ENCODE results near the gene DAAM1.

Gene DAAM1

DNA sequence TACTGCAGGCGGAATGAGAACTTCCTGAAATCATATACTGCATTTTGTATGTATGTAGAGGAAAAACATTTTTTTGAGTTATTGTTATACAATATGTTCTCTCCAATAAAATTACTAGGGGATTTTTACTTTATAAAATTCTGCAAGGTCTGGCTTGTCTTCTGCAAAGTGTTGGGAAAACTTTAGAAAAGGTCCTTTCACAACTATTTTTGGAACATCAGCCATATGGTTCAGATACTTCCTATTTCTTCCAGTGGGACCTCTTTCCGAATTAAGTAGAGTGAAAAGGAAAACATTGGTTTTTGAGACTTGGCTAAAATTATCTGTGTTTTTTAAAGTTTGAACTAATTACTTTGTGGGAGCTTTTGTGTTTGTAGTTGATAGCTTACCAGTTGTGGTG, 52.7 kb downstream of the DAAM1 start:
- H3K27me3 ChIP-seq, result no peaks in the 10 kb centered on the region
- peaks cover 0 to 47% (median 10%) of the 10 kb centered on the region in 4 donors for H3K4me1 ChIP-seq
- H3K9me3 ChIP-seq, result no peaks in the 10 kb centered on the region
- no peak for DNase-seq
- H3K27ac ChIP-seq, result no peak overlapping the region
- H3K36me3 ChIP-seq, result no peaks in the 10 kb centered on the region
- no peak overlapping the region for H3K4me3 ChIP-seq
- intact Hi-C loops (cut with DNase I; ENCODE audit: low total_unique reads), result no loop called here
- TF ChIP-seq, protein P1, sequence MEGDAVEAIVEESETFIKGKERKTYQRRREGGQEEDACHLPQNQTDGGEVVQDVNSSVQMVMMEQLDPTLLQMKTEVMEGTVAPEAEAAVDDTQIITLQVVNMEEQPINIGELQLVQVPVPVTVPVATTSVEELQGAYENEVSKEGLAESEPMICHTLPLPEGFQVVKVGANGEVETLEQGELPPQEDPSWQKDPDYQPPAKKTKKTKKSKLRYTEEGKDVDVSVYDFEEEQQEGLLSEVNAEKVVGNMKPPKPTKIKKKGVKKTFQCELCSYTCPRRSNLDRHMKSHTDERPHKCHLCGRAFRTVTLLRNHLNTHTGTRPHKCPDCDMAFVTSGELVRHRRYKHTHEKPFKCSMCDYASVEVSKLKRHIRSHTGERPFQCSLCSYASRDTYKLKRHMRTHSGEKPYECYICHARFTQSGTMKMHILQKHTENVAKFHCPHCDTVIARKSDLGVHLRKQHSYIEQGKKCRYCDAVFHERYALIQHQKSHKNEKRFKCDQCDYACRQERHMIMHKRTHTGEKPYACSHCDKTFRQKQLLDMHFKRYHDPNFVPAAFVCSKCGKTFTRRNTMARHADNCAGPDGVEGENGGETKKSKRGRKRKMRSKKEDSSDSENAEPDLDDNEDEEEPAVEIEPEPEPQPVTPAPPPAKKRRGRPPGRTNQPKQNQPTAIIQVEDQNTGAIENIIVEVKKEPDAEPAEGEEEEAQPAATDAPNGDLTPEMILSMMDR (IDR thresholded peaks at IDR 0.05), result no peak

DNA sequence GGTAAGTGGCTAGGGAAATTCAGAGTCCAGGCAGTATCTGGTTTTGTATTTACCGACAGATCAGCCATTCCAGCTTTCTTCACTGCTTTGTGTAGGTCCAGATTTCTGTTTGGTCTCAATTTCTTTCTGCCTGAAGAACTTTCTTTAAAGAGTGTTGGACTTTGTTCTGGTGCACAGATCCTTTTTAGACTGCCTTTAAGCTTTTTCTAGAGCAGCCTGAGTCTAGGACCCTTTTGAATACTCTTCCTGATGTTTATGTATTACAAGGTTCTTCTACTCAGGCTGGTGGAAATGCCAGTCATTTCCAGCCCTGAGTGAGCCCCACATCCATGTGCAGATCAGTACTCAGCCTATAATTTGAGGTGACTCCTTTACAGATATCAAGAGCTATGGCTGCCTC, 54.7 kb downstream of the DAAM1 start:
- Histone ChIP-seq H3K36me3 (no peaks in the 10 kb centered on the region), H3K9me3 (no peaks in the 10 kb centered on the region), H3K27me3 (no peaks in the 10 kb centered on the region), H3K4me1 (peaks cover 0 to 38% (median 9%) of the 10 kb centered on the region in 4 donors), H3K27ac (no peak overlapping the region), H3K4me3 (no peak overlapping the region)
- intact Hi-C loops (cut with DNase I; ENCODE audit: low total_unique reads), result no loop called here
- TF ChIP-seq, protein P1 (IDR thresholded peaks at IDR 0.05), result no peak
- no peak for DNase-seq

DNA sequence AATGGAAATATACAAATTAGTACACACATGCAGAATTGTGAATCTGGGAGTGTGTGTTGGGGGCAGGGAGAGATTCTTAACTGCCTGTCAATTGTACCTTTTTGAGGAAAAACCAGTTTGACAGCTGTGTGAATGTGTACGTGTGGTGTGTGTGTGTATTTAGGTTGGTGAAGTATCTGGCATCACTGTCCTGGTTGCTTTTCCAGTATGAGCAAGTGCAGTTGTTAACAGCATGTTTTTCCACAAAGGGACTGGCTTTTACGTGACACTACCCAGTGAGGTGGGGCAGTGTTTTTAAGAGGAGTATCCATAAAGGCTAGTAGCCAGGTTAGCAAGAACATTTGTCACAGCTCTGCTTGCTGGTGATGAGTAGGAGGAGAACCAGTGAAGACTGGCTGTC, 56.1 kb downstream of the DAAM1 start:
- Histone ChIP-seq H3K9me3 (no peaks in the 10 kb centered on the region), H3K36me3 (no peaks in the 10 kb centered on the region), H3K27me3 (no peaks in the 10 kb centered on the region), H3K4me1 (peaks cover 0 to 45% (median 12%) of the 10 kb centered on the region in 4 donors), H3K4me3 (no peak overlapping the region), H3K27ac (no peak overlapping the region)
- no peak for DNase-seq
- intact Hi-C loops (cut with DNase I; ENCODE audit: low total_unique reads), result no loop called here
- TF ChIP-seq, protein P1 (IDR thresholded peaks at IDR 0.05), result no peak

DNA sequence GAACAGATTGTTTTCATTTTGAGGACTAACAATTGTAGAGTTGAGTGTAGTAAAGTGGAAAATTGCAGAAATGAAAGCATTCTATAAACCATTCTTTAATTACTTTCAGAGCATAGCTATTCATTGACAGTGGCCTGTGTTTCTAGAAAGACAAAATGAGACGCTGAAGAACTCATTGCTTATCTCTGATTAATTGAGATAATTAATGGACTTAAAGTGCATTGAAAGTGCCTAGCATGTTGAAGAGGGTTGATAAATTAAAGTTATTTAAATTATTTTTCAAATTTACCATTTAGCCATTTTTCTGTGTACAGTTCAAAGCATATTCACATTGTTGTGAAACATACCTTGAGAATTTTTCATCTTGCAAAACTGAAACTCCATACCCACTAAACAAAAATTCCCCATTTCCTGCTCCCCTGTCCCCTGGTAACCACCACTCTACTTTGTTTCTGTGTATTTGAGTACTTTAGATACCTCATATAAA, 57.4 kb downstream of the DAAM1 start:
- Histone ChIP-seq H3K4me1 (peaks cover 0 to 44% (median 12%) of the 10 kb centered on the region in 4 donors), H3K9me3 (no peaks in the 10 kb centered on the region), H3K27ac (no peak overlapping the region), H3K36me3 (no peaks in the 10 kb centered on the region), H3K4me3 (no peak overlapping the region), H3K27me3 (no peaks in the 10 kb centered on the region)
- intact Hi-C loops (cut with DNase I; ENCODE audit: low total_unique reads), result no loop called here
- TF ChIP-seq, protein P1 (IDR thresholded peaks at IDR 0.05), result no peak
- no peak for DNase-seq

DNA sequence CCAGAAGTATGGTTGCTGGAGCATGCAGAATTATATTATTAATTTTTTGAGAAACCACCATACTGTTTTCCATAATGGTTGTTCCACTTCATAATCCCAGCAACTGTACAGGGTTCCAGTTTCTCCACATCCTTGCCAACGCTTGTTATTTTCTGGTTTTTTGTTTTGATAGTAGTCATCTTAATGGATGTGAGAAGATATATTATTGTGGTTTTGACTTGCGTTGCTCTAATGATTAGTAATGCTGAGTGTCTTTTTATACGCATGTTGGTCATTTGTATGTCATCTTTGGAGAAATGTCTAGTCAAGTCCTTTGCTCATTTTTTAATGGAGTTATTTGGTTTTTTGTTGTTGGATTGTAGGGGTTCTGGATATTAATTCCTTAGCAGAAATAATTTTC, 58.1 kb downstream of the DAAM1 start:
- H3K4me1 ChIP-seq, result peaks cover 0 to 37% (median 9%) of the 10 kb centered on the region in 4 donors
- intact Hi-C loops (cut with DNase I; ENCODE audit: low total_unique reads), result no loop called here

More for the DNA sequence above, 58.1 kb downstream of the DAAM1 start:
- H3K9me3 ChIP-seq, result no peaks in the 10 kb centered on the region
- TF ChIP-seq, protein P1 (IDR thresholded peaks at IDR 0.05), result no peak
- H3K36me3 ChIP-seq, result no peaks in the 10 kb centered on the region
- H3K27ac ChIP-seq, result no peak overlapping the region
- no peak overlapping the region for H3K4me3 ChIP-seq
- no peaks in the 10 kb centered on the region for H3K27me3 ChIP-seq
- no peak for DNase-seq

Data from tibial artery (tissue), 4 donors.